Measurements from ENCODE around the gene PFDN1.

- TF ChIP-seq CTCF (conservative IDR thresholded peaks at IDR 0.05) (no peak), EZH2 (IDR thresholded peaks at IDR 0.05; ENCODE audit: low read depth) (no peak)
Observed at GRCh38 chr5:140228364-140228837, 74.5 kb downstream of the PFDN1 start.
